Activated gamma-delta T cell (primary cell): Measurements from ENCODE around the gene HBG1.

Source experiments
- DNase-seq: peaks from one replicate; lab custom pipeline; 2025; lab: John Stamatoyannopoulos, UW

The HBG1 gene

DNA sequence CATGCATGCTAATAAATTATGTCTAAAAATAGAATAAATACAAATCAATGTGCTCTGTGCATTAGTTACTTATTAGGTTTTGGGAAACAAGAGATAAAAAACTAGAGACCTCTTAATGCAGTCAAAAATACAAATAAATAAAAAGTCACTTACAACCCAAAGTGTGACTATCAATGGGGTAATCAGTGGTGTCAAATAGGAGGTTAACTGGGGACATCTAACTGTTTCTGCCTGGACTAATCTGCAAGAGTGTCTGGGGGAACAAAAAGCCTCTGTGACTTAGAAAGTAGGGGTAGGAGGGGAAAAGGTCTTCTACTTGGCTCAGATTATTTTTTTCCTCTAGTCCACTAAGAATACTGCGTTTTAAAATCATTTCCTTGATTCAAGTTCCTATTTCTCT lies 22.0 kb downstream of the HBG1 start:
- DNase-seq, result no peak

DNA sequence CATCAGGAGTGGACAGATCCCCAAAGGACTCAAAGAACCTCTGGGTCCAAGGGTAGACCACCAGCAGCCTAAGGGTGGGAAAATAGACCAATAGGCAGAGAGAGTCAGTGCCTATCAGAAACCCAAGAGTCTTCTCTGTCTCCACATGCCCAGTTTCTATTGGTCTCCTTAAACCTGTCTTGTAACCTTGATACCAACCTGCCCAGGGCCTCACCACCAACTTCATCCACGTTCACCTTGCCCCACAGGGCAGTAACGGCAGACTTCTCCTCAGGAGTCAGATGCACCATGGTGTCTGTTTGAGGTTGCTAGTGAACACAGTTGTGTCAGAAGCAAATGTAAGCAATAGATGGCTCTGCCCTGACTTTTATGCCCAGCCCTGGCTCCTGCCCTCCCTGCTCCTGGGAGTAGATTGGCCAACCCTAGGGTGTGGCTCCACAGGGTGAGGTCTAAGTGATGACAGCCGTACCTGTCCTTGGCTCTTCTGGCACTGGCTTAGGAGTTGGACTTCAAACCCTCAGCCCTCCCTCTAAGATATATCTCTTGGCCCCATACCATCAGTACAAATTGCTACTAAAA lies 22.8 kb downstream of the HBG1 start, which contains the start of gene HBB:
TSS of gene HBB (minus strand) at position 340 of the 579 bp plus-strand sequence. CDS start at position 290, 50 bp downstream.
- no peak for DNase-seq

DNA sequence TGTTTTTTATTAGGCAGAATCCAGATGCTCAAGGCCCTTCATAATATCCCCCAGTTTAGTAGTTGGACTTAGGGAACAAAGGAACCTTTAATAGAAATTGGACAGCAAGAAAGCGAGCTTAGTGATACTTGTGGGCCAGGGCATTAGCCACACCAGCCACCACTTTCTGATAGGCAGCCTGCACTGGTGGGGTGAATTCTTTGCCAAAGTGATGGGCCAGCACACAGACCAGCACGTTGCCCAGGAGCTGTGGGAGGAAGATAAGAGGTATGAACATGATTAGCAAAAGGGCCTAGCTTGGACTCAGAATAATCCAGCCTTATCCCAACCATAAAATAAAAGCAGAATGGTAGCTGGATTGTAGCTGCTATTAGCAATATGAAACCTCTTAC lies 24.2 kb downstream of the HBG1 start:
- no peak for DNase-seq

DNA sequence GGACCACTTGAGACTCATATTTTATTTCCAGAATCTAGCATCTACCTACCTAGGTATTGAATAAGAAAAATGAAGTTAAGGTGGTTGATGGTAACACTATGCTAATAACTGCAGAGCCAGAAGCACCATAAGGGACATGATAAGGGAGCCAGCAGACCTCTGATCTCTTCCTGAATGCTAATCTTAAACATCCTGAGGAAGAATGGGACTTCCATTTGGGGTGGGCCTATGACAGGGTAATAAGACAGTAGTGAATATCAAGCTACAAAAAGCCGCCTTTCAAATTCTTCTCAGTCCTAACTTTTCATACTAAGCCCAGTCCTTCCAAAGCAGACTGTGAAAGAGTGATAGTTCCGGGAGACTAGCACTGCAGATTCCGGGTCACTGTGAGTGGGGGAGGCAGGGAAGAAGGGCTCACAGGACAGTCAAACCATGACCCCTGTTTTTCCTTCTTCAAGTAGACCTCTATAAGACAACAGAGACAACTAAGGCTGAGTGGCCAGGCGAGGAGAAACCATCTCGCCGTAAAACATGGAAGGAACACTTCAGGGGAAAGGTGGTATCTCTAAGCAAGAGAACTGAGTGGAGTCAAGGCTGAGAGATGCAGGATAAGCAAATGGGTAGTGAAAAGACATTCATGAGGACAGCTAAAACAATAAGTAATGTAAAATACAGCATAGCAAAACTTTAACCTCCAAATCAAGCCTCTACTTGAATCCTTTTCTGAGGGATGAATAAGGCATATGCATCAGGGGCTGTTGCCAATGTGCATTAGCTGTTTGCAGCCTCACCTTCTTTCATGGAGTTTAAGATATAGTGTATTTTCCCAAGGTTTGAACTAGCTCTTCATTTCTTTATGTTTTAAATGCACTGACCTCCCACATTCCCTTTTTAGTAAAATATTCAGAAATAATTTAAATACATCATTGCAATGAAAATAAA lies 24.8 kb downstream of the HBG1 start:
- no peak for DNase-seq

DNA sequence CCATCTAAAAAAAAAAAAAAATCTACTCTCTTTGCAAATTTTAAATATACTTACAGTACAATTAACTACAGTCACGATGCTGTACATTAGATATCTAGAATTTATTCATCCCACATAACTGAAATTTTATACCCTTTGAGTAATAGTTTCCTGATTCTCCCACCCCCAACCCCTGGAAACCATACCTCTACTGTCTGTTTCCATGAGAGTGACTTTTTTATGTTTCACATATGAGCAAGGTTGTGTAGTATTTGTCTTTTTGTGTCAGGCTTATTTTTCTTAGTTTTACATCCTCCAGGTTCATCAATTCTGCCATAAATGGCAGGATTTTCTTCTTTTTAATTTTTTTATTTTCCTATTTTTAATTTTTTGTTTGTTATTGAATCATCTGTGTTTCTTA lies 26.0 kb downstream of the HBG1 start:
- DNase-seq, result no peak

DNA sequence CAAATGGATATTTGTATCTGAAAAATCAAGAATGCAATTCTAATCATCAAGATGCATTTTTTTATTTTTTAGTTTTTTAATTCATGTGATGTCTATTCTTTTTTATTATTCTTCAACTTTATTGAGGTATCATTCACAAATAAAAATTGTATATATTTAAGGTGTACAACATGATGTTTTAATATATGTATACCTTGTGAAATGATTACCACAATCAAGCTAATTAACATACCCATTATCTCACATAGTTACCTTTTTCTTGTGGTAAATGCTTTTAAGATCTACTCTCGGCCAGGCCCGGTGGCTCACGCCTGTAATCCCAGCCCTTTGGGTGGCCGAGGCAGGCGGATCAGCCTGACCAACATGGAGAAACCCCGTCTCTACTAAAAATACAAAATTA lies 26.5 kb downstream of the HBG1 start:
- no peak for DNase-seq

DNA sequence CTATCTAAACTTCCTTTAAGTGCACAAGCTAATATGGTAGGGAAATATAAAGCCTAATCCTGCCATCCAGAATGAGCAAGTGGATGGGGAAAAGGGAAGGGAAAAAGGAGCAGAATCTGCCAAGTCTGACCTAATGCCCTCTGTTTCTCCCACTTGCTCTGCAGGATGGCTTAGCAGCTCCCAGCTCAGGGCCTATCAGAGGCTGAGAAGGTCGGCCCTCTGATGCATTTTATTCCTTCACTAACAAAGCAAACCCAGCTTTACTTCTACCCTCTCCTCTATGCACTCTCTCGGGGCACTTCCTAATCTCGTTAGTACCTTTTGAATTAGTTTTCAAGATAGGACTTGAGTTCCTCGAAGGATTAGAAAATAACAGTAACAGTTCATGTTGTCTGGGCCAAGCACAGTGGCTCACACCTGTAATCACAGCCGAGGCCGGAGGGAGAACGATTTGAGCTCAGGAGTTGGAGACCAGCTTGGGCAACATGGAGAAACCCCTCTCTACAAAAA lies 39.2 kb downstream of the HBG1 start:
- DNase-seq, result no peak

DNA sequence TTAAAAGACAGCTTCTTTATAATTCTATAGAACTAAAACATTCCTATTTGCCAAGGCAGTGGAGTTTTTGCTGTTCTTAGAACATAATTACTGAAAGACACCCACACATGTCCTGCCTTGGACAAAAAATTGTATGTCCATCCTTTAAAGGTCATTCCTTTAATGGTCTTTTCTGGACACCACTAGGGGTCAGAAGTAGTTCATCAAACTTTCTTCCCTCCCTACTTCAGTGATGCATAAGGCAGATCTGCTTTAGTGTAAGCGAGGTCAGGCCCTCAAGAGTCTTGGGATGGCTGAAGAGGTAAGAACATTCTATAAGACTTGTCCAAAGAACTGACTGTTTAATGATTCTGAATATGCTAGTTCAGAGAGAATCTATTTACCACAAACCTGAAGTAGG lies 44.9 kb downstream of the HBG1 start:
- no peak for DNase-seq

DNA sequence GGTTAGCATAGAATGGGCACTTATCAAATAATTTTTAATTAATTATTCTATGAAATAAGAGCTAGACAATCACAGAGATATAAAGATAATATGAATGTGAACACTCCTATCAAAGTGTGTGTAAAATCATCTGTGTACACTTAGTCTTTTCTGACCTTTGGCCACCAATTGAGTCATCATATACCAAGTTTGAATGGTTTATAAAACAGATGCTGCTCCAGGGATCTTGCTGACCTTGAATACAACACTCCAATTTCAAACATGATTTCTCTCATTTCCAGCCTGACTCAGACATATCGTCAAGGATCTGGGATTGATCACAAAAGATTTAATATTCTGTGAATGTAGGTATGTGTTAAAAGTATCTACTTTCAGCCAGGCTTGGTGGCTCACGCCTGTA lies 46.3 kb downstream of the HBG1 start:
- DNase-seq, result no peak

DNA sequence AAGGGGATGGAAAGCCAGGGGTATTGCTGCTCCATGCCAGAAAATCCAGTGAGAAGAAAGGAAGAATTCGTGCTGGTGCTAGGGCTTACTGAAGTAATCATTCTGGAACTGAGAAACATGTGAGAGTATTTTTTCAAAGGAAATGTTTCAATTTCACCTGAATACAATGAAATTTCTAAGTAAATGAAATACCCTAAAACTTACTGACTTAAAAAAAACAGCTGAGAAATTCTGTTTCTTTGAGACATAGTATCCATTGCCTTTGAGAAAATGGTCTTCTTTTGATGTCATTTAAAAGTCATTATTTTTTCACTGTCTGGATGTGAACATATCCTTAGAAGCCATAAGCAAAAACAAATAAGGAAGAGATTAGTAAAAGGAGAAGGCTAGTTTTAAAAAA lies 49.1 kb downstream of the HBG1 start, which contains the start of gene OR51V1:
TSS of gene OR51V1 (minus strand) at position 101 of the 400 bp plus-strand sequence. CDS start at position 101, 0 bp downstream.
- no peak for DNase-seq

DNA sequence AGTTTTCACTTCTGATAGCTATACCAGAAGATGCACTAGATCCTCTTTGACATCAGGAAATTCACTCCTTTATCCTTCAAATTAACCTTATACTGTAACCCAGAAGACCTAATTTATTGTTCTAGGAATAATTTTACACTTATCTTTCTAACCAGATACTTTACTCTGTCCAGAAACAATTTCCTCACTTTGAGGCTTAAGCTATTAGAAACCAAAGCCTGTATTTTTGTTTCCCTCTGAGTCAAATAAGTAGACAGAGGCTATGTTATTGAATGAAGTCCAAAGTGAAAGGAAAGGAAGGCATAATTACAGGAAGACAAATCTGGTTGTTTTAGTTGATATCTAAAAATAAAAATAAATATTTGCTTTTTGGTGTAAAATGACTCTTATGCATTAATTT lies 51.4 kb downstream of the HBG1 start:
- no peak for DNase-seq
